DND-41 (cell line): ENCODE data around the gene RYR3.

Experiments
- ATAC-seq: fragments of 200-7000 bp; cut with Tn5 transposase; 3 replicates; pipeline ENCODE4 v1.9.1; 2021; ENCODE audit warnings: low read depth; ENCODE audit not compliant: insufficient read depth
- DNase-seq: peaks from one replicate; pipeline ENCODE4 v3.0.0-alpha.2; 2020
- H2AFZ ChIP-seq: 2 replicates; pipeline ENCODE4 v1.6.0; 2012; ENCODE audit warnings: low read depth, low read length
- H3K27ac ChIP-seq: 2 replicates; pipeline ENCODE4 v1.5.1; 2012; ENCODE audit warnings: low read length, inconsistent platforms
- H3K27me3 ChIP-seq: fragments of 200-600 bp; sonication (generic); 2 replicates; pipeline ENCODE4 v1.6.0; 2012; ENCODE audit warnings: low read length, mild to moderate bottlenecking, inconsistent platforms; ENCODE audit not compliant: insufficient read depth, poor library complexity
- H3K36me3 ChIP-seq: 2 replicates; pipeline ENCODE4 v1.5.1; 2012; ENCODE audit warnings: low read length, inconsistent platforms; ENCODE audit not compliant: insufficient read depth
- H3K4me1 ChIP-seq: 2 replicates; pipeline ENCODE4 v1.5.1; 2012; ENCODE audit warnings: mild to moderate bottlenecking, low read length; ENCODE audit not compliant: insufficient read depth
- H3K4me2 ChIP-seq: 2 replicates; pipeline ENCODE4 v1.6.0; 2012; ENCODE audit warnings: mild to moderate bottlenecking, moderate library complexity, low read length, inconsistent platforms; ENCODE audit not compliant: insufficient read depth
- H3K4me3 ChIP-seq, 2 experiments: fragments of 200-600 bp in 1 of 2; shearing (Covaris generic) in 1 of 2; 2 replicates each; pipeline ENCODE4 v1.5.1; 2012 to 2016; ENCODE audit warnings: inconsistent platforms in 2 of 2, low read length in 2 of 2, mild to moderate bottlenecking in 2 of 2, low read depth in 1 of 2, moderate library complexity in 1 of 2
- H3K79me2 ChIP-seq: 2 replicates; pipeline ENCODE4 v1.6.0; 2012; ENCODE audit warnings: low read length, inconsistent platforms; ENCODE audit not compliant: insufficient read depth
- H3K9ac ChIP-seq: 2 replicates; pipeline ENCODE4 v1.6.0; 2012; ENCODE audit warnings: low read depth, mild to moderate bottlenecking, inconsistent platforms, low read length, moderate library complexity
- H3K9me3 ChIP-seq: 2 replicates; pipeline ENCODE4 v1.5.1; 2012; ENCODE audit warnings: low read length, moderate library complexity, mild to moderate bottlenecking, inconsistent platforms; ENCODE audit not compliant: insufficient read depth, severe bottlenecking
- H4K20me1 ChIP-seq: 2 replicates; pipeline ENCODE4 v1.6.0; 2012; ENCODE audit warnings: low read length; ENCODE audit not compliant: insufficient read depth
- CTCF ChIP-seq: IDR thresholded peaks from 2 replicates; pipeline ENCODE4 v1.5.1; 2012; ENCODE audit warnings: borderline replicate concordance, low read length, moderate library complexity, mild to moderate bottlenecking; ENCODE audit not compliant: poor library complexity, severe bottlenecking; ENCODE audit errors: extremely low read depth
- EZH2 ChIP-seq: IDR thresholded peaks from 3 replicates; pipeline ENCODE4 v1.6.1; 2012; ENCODE audit warnings: borderline replicate concordance, low read depth, mild to moderate bottlenecking, moderate library complexity, low read length, inconsistent platforms; ENCODE audit not compliant: severe bottlenecking

RYR3 gene

GRCh38 chr15:33641069-33641468 is 330.3 kb downstream of the RYR3 start:
- H3K27me3 ChIP-seq: peaks cover 21% of the 10 kb centered on the region
- TF ChIP-seq CTCF: no peak
- DNase-seq (no peak), ATAC-seq (no peak)
- H3K4me1 ChIP-seq: no peaks in the 10 kb centered on the region
- H2AFZ ChIP-seq: no peak overlapping the region
- H3K9me3 ChIP-seq: no peaks in the 10 kb centered on the region
- no peak overlapping the region for H3K4me2 ChIP-seq
- H3K27ac ChIP-seq: no peak overlapping the region
- H4K20me1 ChIP-seq: no peaks in the 10 kb centered on the region
- H3K9ac ChIP-seq: no peak overlapping the region
- no peaks in the 10 kb centered on the region for H3K79me2 ChIP-seq
- H3K36me3 ChIP-seq: no peaks in the 10 kb centered on the region
- H3K4me3 ChIP-seq: no peak overlapping the region

- H3K9me3 ChIP-seq: no peaks in the 10 kb centered on the region
- TF ChIP-seq EZH2 (no peak), CTCF (no peak)
- DNase-seq: no peak
- no peak overlapping the region for H3K27ac ChIP-seq
- no peaks in the 10 kb centered on the region for H3K36me3 ChIP-seq
- no peaks in the 10 kb centered on the region for H3K4me1 ChIP-seq
- no peaks in the 10 kb centered on the region for H4K20me1 ChIP-seq
- H3K27me3 ChIP-seq: peaks cover 19% of the 10 kb centered on the region
- no peak overlapping the region for H3K9ac ChIP-seq
- H2AFZ ChIP-seq: no peak overlapping the region
- no peaks in the 10 kb centered on the region for H3K79me2 ChIP-seq
- H3K4me3 ChIP-seq: no peak overlapping the region
- no peak for ATAC-seq
- H3K4me2 ChIP-seq: no peak overlapping the region
Observed at GRCh38 chr15:33644304-33644703, 333.5 kb downstream of the RYR3 start.

- ATAC-seq: no peak
- Histone ChIP-seq H3K4me2 (no peak overlapping the region), H3K27me3 (peaks cover 10% of the 10 kb centered on the region)
Observed at GRCh38 chr15:33646744-33647143, 336.0 kb downstream of the RYR3 start.

GRCh38 chr15:33649217-33649933 is 338.6 kb downstream of the RYR3 start:
- no peaks in the 10 kb centered on the region for H3K36me3 ChIP-seq
- no peaks in the 10 kb centered on the region for H3K9me3 ChIP-seq
- H3K79me2 ChIP-seq: no peaks in the 10 kb centered on the region
- no peak overlapping the region for H3K4me3 ChIP-seq
- H3K4me2 ChIP-seq: no peak overlapping the region
- H3K4me1 ChIP-seq: no peaks in the 10 kb centered on the region
- no peak overlapping the region for H3K9ac ChIP-seq
- H2AFZ ChIP-seq: no peak overlapping the region
- ATAC-seq: no peak
- H3K27me3 ChIP-seq: peaks cover 2% of the 10 kb centered on the region
- no peak for DNase-seq
- H4K20me1 ChIP-seq: no peaks in the 10 kb centered on the region
- H3K27ac ChIP-seq: no peak overlapping the region
- no peak for TF ChIP-seq CTCF

More at GRCh38 chr15:33646744-33647143, 336.0 kb downstream of the RYR3 start:
- no peak for TF ChIP-seq EZH2
- Histone ChIP-seq H3K4me1 (no peaks in the 10 kb centered on the region), H3K79me2 (no peaks in the 10 kb centered on the region), H3K27ac (no peak overlapping the region), H4K20me1 (no peaks in the 10 kb centered on the region), H3K9me3 (no peaks in the 10 kb centered on the region), H3K9ac (no peak overlapping the region), H3K4me3 (no peak overlapping the region), H2AFZ (no peak overlapping the region), H3K36me3 (no peaks in the 10 kb centered on the region)
- DNase-seq: no peak
